Measurements from ENCODE around the gene ZBTB32.

Gene ZBTB32

GRCh38 chr19:35744430-35745327, 40.3 kb downstream of the ZBTB32 start (continued):
- TF ChIP-seq KLF17 (tag by site-specific recombination; IDR thresholded peaks at IDR 0.05) (peak; percentile 73; the same call in 1 of the 2 replicates), ZNF324 (tag by site-specific recombination; IDR thresholded peaks at IDR 0.05) (peak; percentile 58), ZBTB1 (tag by site-specific recombination; IDR thresholded peaks at IDR 0.05) (0 out of 2 replicates have a peak, but pooled peaks have one; percentile 26), ZNF354C (tag by site-specific recombination; IDR thresholded peaks at IDR 0.05; ENCODE audit: borderline replicate concordance, low read depth) (no peak), PATZ1 (tag by site-specific recombination; IDR thresholded peaks at IDR 0.05) (peak; percentile 55), ZNF214 (tag by site-specific recombination; IDR thresholded peaks at IDR 0.05; ENCODE audit: borderline replicate concordance) (no peak), ZNF169 (tag by site-specific recombination; IDR thresholded peaks at IDR 0.05) (no peak), ZNF707 (tag by site-specific recombination; IDR thresholded peaks at IDR 0.05) (no peak), ZFP41 (tag by site-specific recombination; IDR thresholded peaks at IDR 0.05; ENCODE audit: borderline replicate concordance) (no peak), ZNF366 (tag by site-specific recombination; conservative IDR thresholded peaks at IDR 0.05) (peak; percentile 70)

- Histone ChIP-seq H3K27ac (ENCODE audit: extremely low read depth, low read depth, low read length) (peak within 1 kb of the TSS; percentile 95), H3K36me3 (ENCODE audit: control insufficient read depth in 2 of 2, insufficient read depth in 1 of 2, low read length in 2 of 2) (peaks cover 13 to 42% of the 10 kb centered on the region in 2 experiments), H3K4me3 (ENCODE audit: low read depth, low read length) (peak within 1 kb of the TSS; percentile 65), H3K4me1 (ENCODE audit: control insufficient read depth, insufficient read depth, low read length) (peaks cover 37% of the 10 kb centered on the region), H3K9me3 (ENCODE audit: control insufficient read depth, insufficient read depth, low read depth, low read length) (no peaks in the 10 kb centered on the region; the same call in none of the 2 replicates)
- ChIA-PET CTCF (interaction anchor here (0.8 to 4.9 kb wide), 9 partner anchors 9 to 235 kb away, joined by 3 to 37 read pairs (median 4); no protein-coding TSS in a partner anchor), POLR2A (interaction anchor here (0.6 to 2.9 kb wide), 30 partner anchors 8 to 479 kb away, joined by 3 to 34 read pairs (median 5); partner anchors contain the start of genes ALKBH6, COX6B1, HAUS5 and HSPB6)
- TF ChIP-seq ZNF335 (tag by site-specific recombination; conservative IDR thresholded peaks at IDR 0.05), result peak; percentile 99
- peak; percentile 84 for TF ChIP-seq KLF9 (tag by site-specific recombination; IDR thresholded peaks at IDR 0.05; ENCODE audit: low read depth)
- TF ChIP-seq ZBTB48 (tag by site-specific recombination; IDR thresholded peaks at IDR 0.05), result peak; percentile 96
- peak; percentile 74; the same call in 1 of the 2 replicates for TF ChIP-seq ZNF600 (tag by site-specific recombination; IDR thresholded peaks at IDR 0.05)
- peak; percentile 46; the same call in 1 of the 2 replicates for TF ChIP-seq ZBTB7A (tag by site-specific recombination; IDR thresholded peaks at IDR 0.05; ENCODE audit: low read depth)
- TF ChIP-seq ZNF76 (tag by site-specific recombination; IDR thresholded peaks at IDR 0.05; ENCODE audit: borderline replicate concordance, low read depth), result peak; percentile 98
- peak; percentile 64 for TF ChIP-seq ZBTB11 (tag by site-specific recombination; conservative IDR thresholded peaks at IDR 0.05; ENCODE audit: low read depth)
- peak; percentile 89; the same call in 1 of the 2 replicates for TF ChIP-seq ZBTB17 (tag by site-specific recombination; IDR thresholded peaks at IDR 0.05)
- 0 out of 2 replicates have a peak, but pooled peaks have one; percentile 17 for TF ChIP-seq ZEB2 (tag by site-specific recombination; IDR thresholded peaks at IDR 0.05)
- TF ChIP-seq ZBTB26 (tag by site-specific recombination; optimal IDR thresholded peaks at IDR 0.05), result peak; percentile 89
- TF ChIP-seq REST (tag by site-specific recombination; IDR thresholded peaks at IDR 0.05), result no peak
- TF ChIP-seq GLIS1 (tag by site-specific recombination; IDR thresholded peaks at IDR 0.05), result peak; percentile 67; the same call in 1 of the 2 replicates
Measured at GRCh38 chr19:35745328-35746086, 41.1 kb downstream of the ZBTB32 start, which contains the start of the genes PSENEN and U2AF1L4. PSENEN (plus strand) TSS chr19:35745651; CDS start chr19:35745931, 280 bp downstream. U2AF1L4 (minus strand) TSS chr19:35745418; CDS start chr19:35745391, 27 bp downstream.

All from HEK293 (cell line).